Measurements from ENCODE around the gene ICAM4. TPM values are rescaled to one million over a fixed set of nuclear protein-coding genes. Genes with fewer than 3 reads are reported as not detected.
"Not testable (repeated sequence)": the region's sequence is repeated elsewhere in the genome, so short reads cannot be mapped to it uniquely, and the experiment has no call there.

ICAM4 gene
- total and polyA plus RNA-seq, 12 donors = 0.17 to 0.83 (median 0.51) TPM; not detected in 1

DNA sequence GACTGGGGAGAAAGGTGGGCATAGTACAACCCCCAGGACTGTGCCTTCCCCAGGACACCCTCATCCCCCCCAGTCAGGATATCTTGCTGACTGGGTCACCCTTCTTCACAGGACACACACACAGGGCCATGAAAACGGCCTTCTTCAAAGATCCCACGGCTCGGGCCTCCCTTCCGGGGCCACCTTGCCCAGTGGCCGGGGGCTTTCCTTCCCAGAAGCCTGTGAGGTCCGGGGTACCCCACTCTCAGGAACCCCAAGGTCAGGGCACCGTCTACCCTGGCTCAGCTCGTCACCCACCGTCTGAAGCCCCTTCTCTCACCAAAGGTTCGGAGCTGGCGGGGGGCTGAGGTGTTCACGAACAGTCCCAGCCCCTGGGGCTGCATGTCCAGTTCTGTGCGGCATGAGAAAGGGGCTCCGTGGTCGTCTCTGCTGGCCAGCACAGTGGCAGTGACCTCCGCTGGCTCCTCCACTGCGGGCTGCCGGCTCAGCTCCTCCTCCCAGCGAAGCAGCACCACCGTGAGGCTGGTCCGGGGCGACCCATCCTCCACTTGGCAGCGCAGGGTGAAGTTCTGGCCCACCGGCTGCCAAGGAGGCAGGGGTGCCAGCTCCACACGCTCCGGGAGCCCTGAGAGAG, 48.7 kb downstream of the ICAM4 start:
- peaks cover 0 to 22% (median 1%) of the 10 kb centered on the region in 9 donors for H3K36me3 ChIP-seq
- TF ChIP-seq, protein P1, sequence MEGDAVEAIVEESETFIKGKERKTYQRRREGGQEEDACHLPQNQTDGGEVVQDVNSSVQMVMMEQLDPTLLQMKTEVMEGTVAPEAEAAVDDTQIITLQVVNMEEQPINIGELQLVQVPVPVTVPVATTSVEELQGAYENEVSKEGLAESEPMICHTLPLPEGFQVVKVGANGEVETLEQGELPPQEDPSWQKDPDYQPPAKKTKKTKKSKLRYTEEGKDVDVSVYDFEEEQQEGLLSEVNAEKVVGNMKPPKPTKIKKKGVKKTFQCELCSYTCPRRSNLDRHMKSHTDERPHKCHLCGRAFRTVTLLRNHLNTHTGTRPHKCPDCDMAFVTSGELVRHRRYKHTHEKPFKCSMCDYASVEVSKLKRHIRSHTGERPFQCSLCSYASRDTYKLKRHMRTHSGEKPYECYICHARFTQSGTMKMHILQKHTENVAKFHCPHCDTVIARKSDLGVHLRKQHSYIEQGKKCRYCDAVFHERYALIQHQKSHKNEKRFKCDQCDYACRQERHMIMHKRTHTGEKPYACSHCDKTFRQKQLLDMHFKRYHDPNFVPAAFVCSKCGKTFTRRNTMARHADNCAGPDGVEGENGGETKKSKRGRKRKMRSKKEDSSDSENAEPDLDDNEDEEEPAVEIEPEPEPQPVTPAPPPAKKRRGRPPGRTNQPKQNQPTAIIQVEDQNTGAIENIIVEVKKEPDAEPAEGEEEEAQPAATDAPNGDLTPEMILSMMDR (IDR thresholded peaks at IDR 0.05) = no peak
- H3K9me3 ChIP-seq = no peaks in the 10 kb centered on the region
- WGBS, 2 donors = 47 to 59% methylated on average over 26 of the region's 26 CpGs
- peak overlapping the region in 7 of 10 donors; percentile 73 to 94 (median 78) for H3K4me3 ChIP-seq
- DNase-seq = peak in 1 of 2 donors; percentile 58
- intact Hi-C loops (cut with DNase I) = loop anchor here in 5 of 10 donors (2.0 to 10.0 kb wide), 4 partner anchors 17 to 61 kb away; partner anchors contain the start of genes ICAM1 (in 2 of the 5) and TYK2 (in 1 of the 5)
- no peaks in the 10 kb centered on the region for H3K27me3 ChIP-seq
- peak overlapping the region in 9 of 10 donors; percentile 47 to 96 (median 73) for H3K27ac ChIP-seq
- ATAC-seq = peak in 1 of 8 donors; percentile 23
- H3K4me1 ChIP-seq = peaks cover 4 to 62% (median 35%) of the 10 kb centered on the region in 9 donors

DNA sequence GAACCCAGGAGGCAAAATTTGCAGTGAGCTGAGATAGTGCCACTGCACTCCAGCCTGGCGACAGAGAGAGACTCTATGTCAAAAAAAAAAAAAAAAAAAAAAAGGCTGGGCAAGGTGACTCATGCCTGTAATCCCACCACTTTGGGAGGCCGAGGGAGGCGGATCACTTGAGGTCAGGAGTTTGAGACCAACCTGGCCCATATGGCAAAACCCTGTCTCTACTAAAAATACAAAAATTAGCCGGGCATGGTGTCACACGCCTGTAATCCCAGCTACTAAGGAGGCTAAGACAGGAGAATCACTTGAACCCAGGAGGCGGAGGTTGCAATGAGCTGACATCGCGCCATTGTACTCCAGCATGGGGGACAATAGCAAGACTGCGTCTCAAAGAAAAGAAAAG, 50.0 kb downstream of the ICAM4 start:
- intact Hi-C loops (cut with DNase I) = loop anchor here in 3 of 10 donors (5.0 to 10.0 kb wide), 2 partner anchors 41 to 62 kb away; partner anchors contain the start of gene ICAM1 (in 2 of the 3)
- not testable (repeated sequence) for H3K27ac ChIP-seq, ATAC-seq, DNase-seq, H3K9me3 ChIP-seq, H3K27me3 ChIP-seq, H3K4me3 ChIP-seq
- 96% methylated on average over 9 of the region's 9 CpGs for WGBS, 2 donors
- H3K4me1 ChIP-seq = peaks cover 4 to 58% (median 32%) of the 10 kb centered on the region in 9 donors
- H3K36me3 ChIP-seq = peaks cover 0 to 20% (median 0%) of the 10 kb centered on the region in 9 donors

Other genes with a start within 250 kb of the ICAM4 start
- 10 to 100 TPM in 4 of 10 donors, 1 to 10 TPM in 6; 4.0 to 18.9 (median 9.6) TPM for gene SHFL, start 200.6 kb upstream of the ICAM4 start, total RNA-seq
- 10 to 100 TPM; 11.1 to 30.2 TPM for gene SHFL, start 200.6 kb upstream of the ICAM4 start, polyA plus RNA-seq
- under 1 TPM in 1 of 10 donors, not detected in 9; 0.14 TPM for gene ANGPTL6, start 184.3 kb upstream of the ICAM4 start, total RNA-seq
- gene ANGPTL6, start 184.3 kb upstream of the ICAM4 start, polyA plus RNA-seq = under 1 TPM; 0.09 to 0.37 TPM
- 10 to 100 TPM; 17.6 to 43.3 (median 20.7) TPM for gene PPAN, start 180.6 kb upstream of the ICAM4 start, total RNA-seq
- 10 to 100 TPM; 34.3 to 47.7 TPM for gene PPAN, start 180.6 kb upstream of the ICAM4 start, polyA plus RNA-seq
- 10 to 100 TPM in 1 of 10 donors, 1 to 10 TPM in 9; 4.9 to 13.8 (median 6.8) TPM for gene P2RY11, start 175.3 kb upstream of the ICAM4 start, total RNA-seq
- gene P2RY11, start 175.3 kb upstream of the ICAM4 start, polyA plus RNA-seq = 1 to 10 TPM; 4.2 to 4.7 TPM
- gene EIF3G, start 167.1 kb upstream of the ICAM4 start, total RNA-seq = 100 to 1,000 TPM; 146 to 193 (median 180) TPM
- gene EIF3G, start 167.1 kb upstream of the ICAM4 start, polyA plus RNA-seq = 100 to 1,000 TPM; 113 to 241 TPM
- 10 to 100 TPM; 11.8 to 36.4 (median 21.6) TPM for gene DNMT1, start 92.0 kb upstream of the ICAM4 start, total RNA-seq
- gene DNMT1, start 92.0 kb upstream of the ICAM4 start, polyA plus RNA-seq = 10 to 100 TPM; 20.9 to 34.7 TPM
- 10 to 100 TPM in 1 of 10 donors, 1 to 10 TPM in 9; 1.8 to 12.2 (median 3.3) TPM for gene S1PR2, start 55.6 kb upstream of the ICAM4 start, total RNA-seq
- 1 to 10 TPM; 1.8 to 4.8 TPM for gene S1PR2, start 55.6 kb upstream of the ICAM4 start, polyA plus RNA-seq
- gene MRPL4, start 34.7 kb upstream of the ICAM4 start, total RNA-seq = 10 to 100 TPM; 53.2 to 94.3 (median 69.0) TPM
- 100 to 1,000 TPM in 1 of 2 donors, 10 to 100 TPM in 1; 29.0 to 101 TPM for gene MRPL4, start 34.7 kb upstream of the ICAM4 start, polyA plus RNA-seq
- gene ICAM1, start 15.8 kb upstream of the ICAM4 start, total RNA-seq = 10 to 100 TPM in 3 of 10 donors, 1 to 10 TPM in 7; 3.6 to 66.6 (median 9.3) TPM
- 10 to 100 TPM in 1 of 2 donors, 1 to 10 TPM in 1; 6.9 to 12.1 TPM for gene ICAM1, start 15.8 kb upstream of the ICAM4 start, polyA plus RNA-seq
- under 1 TPM in 7 of 10 donors, not detected in 3; 0.18 to 0.62 (median 0.34) TPM for gene ICAM5, start 3.0 kb downstream of the ICAM4 start, total RNA-seq
- 1 to 10 TPM in 1 of 2 donors, under 1 TPM in 1; 0.51 to 1.0 TPM for gene ICAM5, start 3.0 kb downstream of the ICAM4 start, polyA plus RNA-seq
- 1 to 10 TPM in 2 of 10 donors, under 1 TPM in 8; 0.34 to 1.4 (median 0.80) TPM for gene ZGLP1, start 22.9 kb downstream of the ICAM4 start, total RNA-seq
- 1 to 10 TPM; 1.5 to 8.9 TPM for gene ZGLP1, start 22.9 kb downstream of the ICAM4 start, polyA plus RNA-seq
- 10 to 100 TPM; 11.7 to 21.8 (median 17.1) TPM for gene FDX2, start 29.1 kb downstream of the ICAM4 start, total RNA-seq
- gene FDX2, start 29.1 kb downstream of the ICAM4 start, polyA plus RNA-seq = 10 to 100 TPM; 33.7 to 35.5 TPM
- 10 to 100 TPM in 9 of 10 donors, 1 to 10 TPM in 1; 10.0 to 16.9 (median 12.4) TPM for gene RAVER1, start 46.6 kb downstream of the ICAM4 start, total RNA-seq
- 1 to 10 TPM; 5.1 to 9.5 TPM for gene RAVER1, start 46.6 kb downstream of the ICAM4 start, polyA plus RNA-seq
- 10 to 100 TPM; 14.0 to 77.2 (median 17.9) TPM for gene ICAM3, start 52.7 kb downstream of the ICAM4 start, total RNA-seq
- 10 to 100 TPM in 1 of 2 donors, 1 to 10 TPM in 1; 6.1 to 13.1 TPM for gene ICAM3, start 52.7 kb downstream of the ICAM4 start, polyA plus RNA-seq
- gene TYK2, start 93.6 kb downstream of the ICAM4 start, total RNA-seq = 10 to 100 TPM; 37.0 to 80.2 (median 55.8) TPM
- gene TYK2, start 93.6 kb downstream of the ICAM4 start, polyA plus RNA-seq = 100 to 1,000 TPM in 1 of 2 donors, 10 to 100 TPM in 1; 76.3 to 182 TPM
- 100 to 1,000 TPM; 106 to 179 (median 121) TPM for gene CDC37, start 116.6 kb downstream of the ICAM4 start, total RNA-seq
- 100 to 1,000 TPM; 217 to 422 TPM for gene CDC37, start 116.6 kb downstream of the ICAM4 start, polyA plus RNA-seq
- 10 to 100 TPM; 10.4 to 50.7 (median 17.3) TPM for gene PDE4A, start 133.6 kb downstream of the ICAM4 start, total RNA-seq
- 10 to 100 TPM in 1 of 2 donors, 1 to 10 TPM in 1; 3.5 to 14.3 TPM for gene PDE4A, start 133.6 kb downstream of the ICAM4 start, polyA plus RNA-seq
- 10 to 100 TPM; 51.4 to 84.9 (median 60.0) TPM for gene KEAP1, start 216.4 kb downstream of the ICAM4 start, total RNA-seq
- gene KEAP1, start 216.4 kb downstream of the ICAM4 start, polyA plus RNA-seq = 10 to 100 TPM; 49.1 to 74.5 TPM
- gene S1PR5, start 230.5 kb downstream of the ICAM4 start, total RNA-seq = 1 to 10 TPM in 1 of 10 donors, under 1 TPM in 6, not detected in 3; 0.12 to 1.1 (median 0.36) TPM
- under 1 TPM; 0.13 to 0.15 TPM for gene S1PR5, start 230.5 kb downstream of the ICAM4 start, polyA plus RNA-seq

Data from heart right ventricle (tissue), 16 donors.